HT1080 (cell line): ENCODE measurements around the gene MMP10. TPM values are rescaled to one million over a fixed set of nuclear protein-coding genes. Genes with fewer than 3 reads are reported as not detected.
"Not testable (repeated sequence)": the region's sequence is repeated elsewhere in the genome, so short reads cannot be mapped to it uniquely, and the experiment has no call there.

ENCODE experiments used
- DNase-seq: peaks from one replicate; pipeline ENCODE4 v3.0.0-alpha.2; 2015; ENCODE audit warnings: low read depth
- total RNA-seq: library from RNA; depleted of rRNA; stranded (reverse); fragments of >200 nt; shearing (Covaris generic); gene quantifications from 2 replicates; pipeline ENCODE4 v1.2.3, GENCODE V29; 2014

Gene MMP10
- total RNA-seq, 1 experiment from 2014 or later: not detected

GRCh38 chr11:102783720-102784119 is 3.3 kb upstream of the MMP10 start:
- DNase-seq: no peak

GRCh38 chr11:102783016-102783415 is 2.6 kb upstream of the MMP10 start:
- no peak for DNase-seq

GRCh38 chr11:102781676-102782075 is 1.2 kb upstream of the MMP10 start:
- no peak for DNase-seq

GRCh38 chr11:102776454-102776853 is 4.0 kb downstream of the MMP10 start:
- DNase-seq: no peak

- DNase-seq: no peak
Measured at GRCh38 chr11:102773386-102773785, 7.0 kb downstream of the MMP10 start.

GRCh38 chr11:102771351-102771750 is 9.1 kb downstream of the MMP10 start:
- DNase-seq: no peak

- DNase-seq: no peak
Measured at GRCh38 chr11:102770191-102770590, 10.2 kb downstream of the MMP10 start.

GRCh38 chr11:102767800-102768199 is 12.6 kb downstream of the MMP10 start:
- no peak for DNase-seq

- peak; percentile 75 for DNase-seq
Measured at GRCh38 chr11:102763440-102763839, 17.0 kb downstream of the MMP10 start.

- peak; percentile 83 for DNase-seq
Measured at GRCh38 chr11:102762361-102762767, 18.1 kb downstream of the MMP10 start.

- no peak for DNase-seq
Measured at GRCh38 chr11:102761646-102762238, 18.7 kb downstream of the MMP10 start.

- DNase-seq: peak; percentile 95
Measured at GRCh38 chr11:102760344-102761035, 19.9 kb downstream of the MMP10 start.

GRCh38 chr11:102757823-102758549 is 22.4 kb downstream of the MMP10 start:
- peak; percentile 54 for DNase-seq

- DNase-seq: no peak
Measured at GRCh38 chr11:102753267-102753666, 27.2 kb downstream of the MMP10 start.

GRCh38 chr11:102751673-102752072 is 28.8 kb downstream of the MMP10 start:
- no peak for DNase-seq

GRCh38 chr11:102749101-102749722 is 31.2 kb downstream of the MMP10 start:
- no peak for DNase-seq

- not testable (repeated sequence) for DNase-seq
Measured at GRCh38 chr11:102746746-102747578, 33.5 kb downstream of the MMP10 start.

- DNase-seq: no peak
Measured at GRCh38 chr11:102734650-102735049, 45.8 kb downstream of the MMP10 start.

GRCh38 chr11:102733232-102733875 is 47.1 kb downstream of the MMP10 start:
- DNase-seq: peak; percentile 55

- not testable (repeated sequence) for DNase-seq
Measured at GRCh38 chr11:102730944-102731343, 49.5 kb downstream of the MMP10 start.
